GM18519 (cell line): ENCODE measurements around the gene UTP15.

Experiments
- ATAC-seq: cut with Tn5 transposase; IDR thresholded peaks from one replicate; pipeline ENCODE4 v1.9.1; 2021; ENCODE audit warnings: mild to moderate bottlenecking, moderate library complexity; ENCODE audit not compliant: unreplicated experiment, low FRiP score

UTP15 gene

DNA sequence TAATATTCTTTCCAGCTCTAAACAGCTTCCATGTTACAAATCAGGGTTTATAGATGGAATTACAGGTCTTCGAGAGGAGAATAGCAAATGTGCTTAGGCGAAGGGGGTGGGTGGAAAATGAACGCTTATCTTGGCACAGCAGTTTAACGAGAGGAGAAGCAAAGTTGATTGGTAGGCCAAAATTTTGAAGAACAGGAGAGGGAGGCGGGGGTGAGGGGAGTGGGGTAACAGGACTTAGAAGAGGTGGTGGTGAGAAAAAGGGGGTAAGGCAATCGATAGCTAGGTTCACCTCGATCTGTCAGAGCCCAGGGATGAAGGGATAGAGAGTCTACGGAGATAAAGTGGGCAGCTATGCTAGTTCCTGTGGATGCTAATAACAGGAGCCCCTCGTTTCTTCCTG, 868 bp upstream of the UTP15 start:
- ATAC-seq: no peak

DNA sequence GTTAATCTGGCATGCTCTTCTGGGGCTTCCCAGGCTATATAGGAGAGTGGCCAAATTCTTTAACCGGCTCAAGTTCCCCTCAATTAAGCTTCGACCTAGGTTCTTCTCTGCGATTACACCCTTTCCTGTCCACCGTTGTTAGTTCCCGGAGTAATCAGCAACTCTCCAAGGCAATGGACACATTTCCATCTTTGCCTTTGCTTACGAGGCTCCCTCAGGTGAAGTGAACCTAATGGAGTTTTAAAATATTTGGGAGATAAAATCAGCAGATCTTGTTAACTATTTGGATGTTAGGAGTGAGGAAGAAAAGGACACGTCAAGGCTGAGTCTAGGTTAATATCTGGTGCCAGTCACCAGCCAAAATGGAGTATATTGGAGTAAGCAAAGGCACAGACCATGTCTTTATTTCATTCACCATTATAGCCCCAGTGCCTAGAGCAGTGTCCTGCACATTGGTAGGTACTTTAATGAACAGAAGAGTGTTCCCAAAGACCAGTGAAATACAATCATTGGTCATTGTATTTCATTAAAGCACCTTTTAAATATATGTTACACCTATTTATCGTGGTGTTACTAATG, 515 bp downstream of the UTP15 start:
- ATAC-seq: no peak

DNA sequence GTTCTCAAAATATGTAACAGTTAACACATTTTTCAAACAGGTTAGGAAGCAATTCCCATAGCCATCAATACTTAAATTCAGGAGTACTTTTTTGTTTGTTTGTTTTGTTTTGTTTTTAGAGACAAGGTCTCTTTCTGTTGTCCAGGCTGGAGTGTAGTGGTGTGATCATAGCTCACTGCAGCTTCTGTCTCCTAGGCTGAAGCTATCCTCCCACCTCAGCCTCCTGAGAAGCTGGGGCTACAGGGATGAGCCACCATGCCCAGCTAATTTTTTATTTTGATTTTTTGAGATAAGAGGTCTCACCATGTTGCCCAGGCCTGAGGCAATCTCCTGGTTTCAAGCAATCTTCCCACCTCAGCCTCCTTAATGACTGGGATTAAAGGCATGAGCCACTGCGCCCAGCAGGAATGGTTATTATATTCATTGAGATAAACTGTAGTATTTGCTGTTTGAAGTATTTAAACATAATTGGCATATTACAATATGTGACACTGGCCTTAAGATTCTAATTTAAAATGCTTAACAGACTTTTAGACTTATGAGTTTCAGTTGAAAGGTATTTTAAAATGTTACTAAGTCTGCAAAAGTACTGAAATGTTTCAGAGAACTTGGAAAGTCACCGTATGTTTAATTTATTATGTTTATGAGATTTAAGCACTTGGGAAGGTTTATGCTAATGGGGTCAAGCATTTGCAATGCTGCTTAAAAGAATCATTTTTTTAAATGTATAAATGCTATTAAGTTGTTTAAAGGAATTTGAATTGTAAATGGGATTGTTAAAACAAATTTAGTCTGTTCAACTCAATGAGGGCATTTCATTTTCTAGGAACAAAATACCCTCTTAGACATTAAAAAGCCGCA, 17.0 kb downstream of the UTP15 start:
- no peak for ATAC-seq

DNA sequence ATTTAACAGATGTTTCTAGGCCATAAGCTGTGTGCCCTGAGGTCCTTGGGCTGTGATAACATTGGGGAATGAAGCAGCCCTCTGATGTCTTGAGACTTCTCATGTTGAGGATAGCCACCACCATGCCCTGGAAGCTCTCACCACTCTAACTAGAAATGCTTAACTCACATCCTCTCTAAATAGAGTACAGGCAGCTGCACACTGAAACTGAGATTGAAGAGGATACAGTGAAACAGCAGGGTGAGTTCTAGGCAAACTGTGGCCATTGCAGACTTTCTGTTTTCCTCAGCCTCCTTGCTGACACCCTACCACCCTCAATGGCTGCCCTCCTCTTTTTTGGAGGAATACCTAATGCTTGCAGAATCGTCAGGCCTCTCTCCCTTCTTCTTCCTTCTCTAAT, 22.4 kb downstream of the UTP15 start:
- ATAC-seq: no peak

DNA sequence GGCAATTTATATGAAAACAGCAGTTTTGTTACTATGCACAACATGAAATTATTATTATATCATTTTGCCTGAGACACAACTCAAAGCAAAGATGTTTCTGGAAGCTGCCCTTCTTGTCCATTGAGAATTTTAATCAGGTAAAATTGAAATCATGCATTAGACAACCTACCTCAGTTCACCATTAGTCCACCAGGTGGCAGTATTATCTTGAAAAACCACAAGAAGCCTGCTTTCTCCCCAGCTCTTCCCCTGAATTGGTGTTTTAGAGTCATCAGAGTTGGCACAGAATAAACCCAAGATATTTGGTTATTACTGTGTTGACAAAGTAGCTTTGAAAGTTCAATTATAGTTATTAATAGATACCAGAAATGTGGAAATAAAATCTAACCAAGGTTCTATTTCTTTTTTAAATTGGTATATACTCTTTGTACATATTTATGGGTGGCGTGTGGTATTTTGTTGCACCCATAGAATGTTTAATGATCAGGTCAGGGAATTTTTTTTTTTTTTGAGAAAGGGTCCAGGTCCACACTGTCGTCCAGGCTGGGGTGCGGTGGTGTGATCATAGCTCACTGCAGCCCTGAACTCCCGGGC, 25.7 kb downstream of the UTP15 start:
- no peak for ATAC-seq

DNA sequence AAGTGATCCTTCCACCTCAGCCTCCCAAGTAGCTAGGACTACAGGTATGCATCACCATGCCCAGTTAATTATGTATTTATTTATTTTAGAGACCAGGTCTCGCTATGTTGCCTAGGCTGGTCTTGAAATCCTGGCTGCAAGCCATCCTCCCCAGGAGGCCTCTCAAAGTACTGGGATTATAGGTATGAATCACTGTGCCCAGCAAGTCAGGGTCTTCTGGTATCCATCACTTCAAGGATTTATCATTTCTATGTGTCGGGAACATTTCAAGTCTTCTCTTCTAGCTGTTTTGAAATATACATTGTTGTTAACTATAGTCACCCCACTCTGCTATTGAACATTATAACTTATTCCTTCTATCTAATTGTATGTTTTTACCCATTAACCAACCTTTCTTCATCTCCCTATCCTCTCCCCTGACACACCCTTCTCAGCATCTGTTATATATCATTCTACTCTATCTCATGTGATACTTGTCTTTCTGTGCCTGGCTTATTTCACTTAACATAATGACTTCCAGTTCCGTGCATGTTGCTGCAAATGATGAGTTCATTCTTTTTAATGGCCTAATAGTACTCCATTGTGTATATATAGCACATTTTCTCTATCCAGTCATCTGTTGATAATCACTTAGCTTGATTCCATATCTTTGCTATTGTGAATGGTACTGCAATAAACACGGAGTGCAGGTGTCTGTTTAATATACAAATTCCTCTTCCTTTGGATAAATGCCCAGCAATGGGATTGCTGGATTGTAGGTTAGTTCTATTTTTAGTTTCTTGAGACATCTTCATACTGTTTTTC, 26.4 kb downstream of the UTP15 start:
- ATAC-seq: no peak

DNA sequence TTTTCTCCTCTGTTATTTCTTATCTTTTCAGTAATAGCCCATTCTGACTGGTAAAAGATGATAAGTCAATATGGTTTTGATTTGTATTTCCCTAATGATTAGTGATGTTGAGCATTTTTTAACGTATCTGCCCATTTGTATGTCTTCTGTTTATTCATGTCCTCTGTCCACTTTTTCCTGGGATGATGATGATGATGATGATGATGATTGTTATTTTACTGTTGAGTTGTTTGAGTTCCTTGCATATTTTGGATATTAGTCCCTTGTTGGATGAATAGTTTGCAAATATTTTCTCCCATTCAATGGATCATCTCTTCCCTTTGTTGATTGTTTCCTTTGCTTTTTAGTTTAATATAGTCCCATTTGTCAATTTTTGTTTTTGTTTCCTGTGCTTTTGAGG, 27.0 kb downstream of the UTP15 start:
- ATAC-seq: no peak

DNA sequence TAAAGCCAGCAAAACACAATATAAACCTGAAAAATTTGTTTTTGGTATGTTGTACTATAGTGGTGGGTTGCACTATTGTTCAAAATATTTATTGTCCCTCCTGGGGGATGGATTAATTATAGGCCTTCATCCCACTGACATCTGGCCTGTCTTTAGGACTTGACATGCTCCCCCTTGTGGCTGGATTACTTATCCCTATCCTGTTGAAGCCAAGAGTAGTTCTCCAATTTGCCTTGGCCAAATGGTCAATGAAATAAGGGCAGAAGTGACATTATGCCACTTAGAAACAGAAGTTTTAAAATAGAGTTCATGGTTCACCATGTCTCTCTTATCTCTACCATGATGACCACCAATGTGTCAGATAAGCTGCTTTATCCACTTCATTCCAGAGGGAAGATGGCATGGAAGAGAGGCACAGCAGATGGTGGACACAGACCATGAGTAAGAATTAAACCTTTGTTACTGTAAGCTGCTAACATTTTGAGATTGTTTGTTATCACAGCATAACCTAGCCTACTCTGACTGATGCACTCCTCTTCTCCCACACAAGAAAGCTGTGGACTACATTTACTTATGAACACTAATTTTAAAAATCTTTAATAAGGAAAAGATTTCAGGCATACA, 31.3 kb downstream of the UTP15 start:
- ATAC-seq: no peak

DNA sequence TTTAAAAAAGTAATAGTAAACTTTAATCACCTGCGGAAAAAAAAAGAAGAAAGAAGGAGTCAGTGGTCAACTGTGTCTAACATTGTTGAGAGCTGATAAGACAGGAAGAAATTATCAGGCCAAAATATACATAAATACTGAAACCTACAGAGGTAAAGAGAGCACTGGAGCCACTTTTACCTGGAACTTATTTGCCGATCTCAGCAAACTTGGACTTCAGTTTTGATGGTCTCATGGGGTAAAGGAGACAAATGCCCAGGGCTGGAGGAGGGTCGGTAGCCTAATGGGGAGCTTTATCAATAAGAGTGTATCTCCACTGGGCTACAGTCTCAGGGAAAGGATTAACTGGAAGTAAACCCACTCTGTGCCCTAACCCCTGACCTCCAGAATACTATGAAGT, 33.8 kb downstream of the UTP15 start:
- ATAC-seq: no peak

DNA sequence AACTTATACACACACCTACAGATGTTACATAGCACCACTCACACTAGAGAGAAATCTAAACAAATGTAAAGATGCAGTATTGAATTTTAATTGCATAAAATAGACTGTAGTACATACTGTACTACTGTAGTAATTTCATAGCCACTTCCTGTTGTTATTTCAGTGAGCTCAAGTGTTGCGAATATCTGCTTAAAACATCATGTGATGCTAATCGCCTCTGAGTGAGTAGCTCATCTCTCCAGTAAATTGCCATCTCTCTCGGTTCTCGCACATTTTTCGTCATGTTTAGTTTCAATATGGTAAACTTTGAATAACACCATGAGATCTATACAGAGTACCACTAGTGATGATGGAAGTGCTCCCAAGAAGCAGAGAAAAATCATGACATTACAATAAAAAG, 38.5 kb downstream of the UTP15 start:
- ATAC-seq: no peak

DNA sequence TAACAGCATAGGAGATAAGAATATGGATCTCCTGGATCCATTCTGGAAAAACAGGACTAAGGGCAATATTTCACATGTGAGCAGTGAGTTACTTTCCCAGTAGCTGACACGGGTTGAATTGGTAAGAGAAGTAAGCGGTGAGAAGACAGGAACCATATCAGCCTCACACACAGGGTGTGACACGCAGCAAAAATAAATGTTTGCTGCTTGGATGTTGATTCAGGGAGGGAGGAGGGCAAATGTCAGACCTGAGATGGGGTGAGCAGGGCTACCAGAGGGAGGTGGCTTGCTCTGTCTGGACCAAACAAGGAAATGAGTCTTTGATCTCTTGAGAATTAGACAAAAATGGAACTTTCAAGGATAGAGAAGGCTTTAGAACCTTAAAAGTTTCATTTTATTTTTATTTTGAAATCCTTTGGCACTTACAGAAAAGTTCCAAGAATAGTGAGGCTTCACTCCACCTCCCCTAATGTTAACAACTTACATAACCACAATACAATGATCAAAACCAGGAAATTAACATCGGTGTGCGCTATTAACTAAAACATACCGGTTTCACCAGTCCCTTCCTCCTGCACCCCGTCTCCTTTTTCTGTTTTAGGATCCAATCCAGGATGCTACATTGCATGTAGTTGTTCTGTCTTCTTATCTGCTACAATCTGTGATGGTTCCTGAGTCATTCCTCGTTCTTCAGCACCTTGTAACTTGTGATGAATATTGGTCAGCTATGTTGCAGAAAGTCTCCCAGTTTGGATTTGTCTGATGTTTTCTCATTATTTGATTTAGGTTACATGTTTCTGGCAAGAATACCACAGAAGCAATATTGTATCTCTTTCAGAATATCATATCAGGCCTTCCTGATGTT, 39.9 kb downstream of the UTP15 start:
- no peak for ATAC-seq

DNA sequence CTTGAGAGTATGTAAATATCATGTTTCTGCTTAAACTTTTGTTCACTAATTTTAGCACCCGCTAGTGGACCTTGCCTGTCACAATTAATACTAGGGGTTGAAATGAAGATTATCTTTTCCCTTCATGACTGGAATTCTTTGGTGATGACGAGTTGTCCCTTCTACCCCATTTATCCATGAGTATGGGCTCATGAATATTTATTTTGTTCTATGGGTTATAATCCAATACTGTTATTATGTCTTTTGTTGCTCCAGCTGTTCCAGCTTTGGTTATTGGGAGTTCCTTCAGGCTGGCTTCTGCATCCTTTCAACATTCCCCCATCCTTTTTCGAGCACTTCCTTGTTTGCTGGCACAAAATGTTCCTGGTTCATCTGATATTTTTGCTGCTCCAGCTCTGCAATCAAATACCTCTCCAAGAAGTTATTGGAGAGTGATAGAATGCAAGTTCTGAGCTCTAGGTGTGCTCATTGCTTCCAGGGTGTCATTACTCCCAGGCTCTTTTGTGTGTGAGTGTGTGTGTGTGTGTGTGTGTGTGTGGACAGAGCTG, 40.7 kb downstream of the UTP15 start:
- ATAC-seq: no peak

DNA sequence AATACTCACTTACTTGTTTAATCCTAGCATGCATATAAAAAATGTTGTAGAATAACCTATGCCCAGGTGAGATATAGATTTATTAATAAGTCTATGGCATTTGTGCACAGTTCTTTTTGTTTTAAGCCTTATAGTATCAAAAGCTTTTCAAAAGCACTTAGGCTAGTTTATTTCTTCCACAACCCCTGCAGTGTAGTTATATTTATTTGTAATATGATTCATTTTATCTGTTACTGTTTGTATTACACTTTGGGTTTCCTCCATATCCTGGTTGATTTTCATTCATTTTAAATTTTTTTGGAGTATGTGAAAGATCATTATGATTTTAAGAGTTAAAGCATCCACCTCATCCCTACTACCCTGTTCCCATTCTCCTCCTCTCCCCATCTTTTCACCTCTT, 41.7 kb downstream of the UTP15 start:
- no peak for ATAC-seq

DNA sequence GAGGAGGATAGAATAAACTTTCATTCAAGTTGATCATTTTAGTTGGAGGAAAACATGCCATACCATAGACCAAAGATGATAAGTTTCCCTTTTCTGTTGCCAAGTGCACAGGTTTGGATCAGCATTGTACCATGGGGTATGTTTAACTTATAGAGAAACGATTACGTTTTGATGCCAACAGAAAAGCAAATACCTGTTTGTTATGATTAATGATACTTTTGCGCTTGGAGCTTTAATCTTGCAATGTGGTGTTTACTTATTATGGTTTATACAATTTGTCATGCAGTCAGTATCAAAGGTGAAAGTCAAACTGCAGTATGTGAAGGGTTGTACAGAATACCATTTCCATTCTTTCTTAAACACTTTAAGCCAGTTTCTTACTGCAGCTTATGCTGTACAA, 47.3 kb downstream of the UTP15 start:
- no peak for ATAC-seq

DNA sequence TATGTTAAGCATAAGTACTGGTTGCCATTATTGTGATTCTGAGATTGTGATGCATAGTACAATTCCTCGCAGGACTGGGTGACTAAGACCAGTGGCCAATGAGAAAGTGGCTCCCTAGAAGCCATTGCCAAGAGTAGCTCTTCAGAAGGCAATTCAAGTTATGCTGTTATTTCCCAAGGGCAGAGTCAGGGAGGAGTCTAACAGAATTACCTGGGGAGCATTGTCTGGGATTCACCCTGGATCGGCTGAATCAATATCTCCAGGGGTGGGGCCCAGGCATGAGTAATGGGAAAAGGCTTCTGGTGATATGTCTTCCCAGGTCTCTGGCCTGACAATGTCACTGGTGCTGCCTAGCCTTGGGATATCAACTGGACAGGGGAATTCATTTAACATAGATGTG, 49.5 kb downstream of the UTP15 start:
- ATAC-seq: no peak

DNA sequence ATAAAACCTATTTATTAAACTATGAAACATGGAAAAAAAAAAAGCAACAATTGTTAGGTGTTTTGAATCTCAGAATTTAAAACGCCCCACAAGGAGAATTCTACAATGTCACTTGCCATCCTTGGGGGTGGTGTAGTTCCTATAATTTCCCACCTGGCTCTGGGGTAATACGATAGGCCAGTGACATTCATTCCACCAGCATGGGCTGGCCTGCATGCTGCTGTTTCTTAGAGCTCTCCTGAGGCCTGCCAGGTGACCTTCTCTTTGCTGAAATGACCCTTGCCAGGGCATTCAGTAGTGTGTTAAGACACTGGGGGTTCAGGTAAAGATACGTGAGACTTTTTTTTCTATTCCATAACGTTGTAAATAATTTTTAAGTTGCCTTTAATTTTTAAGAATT, 50.4 kb downstream of the UTP15 start:
- no peak for ATAC-seq

DNA sequence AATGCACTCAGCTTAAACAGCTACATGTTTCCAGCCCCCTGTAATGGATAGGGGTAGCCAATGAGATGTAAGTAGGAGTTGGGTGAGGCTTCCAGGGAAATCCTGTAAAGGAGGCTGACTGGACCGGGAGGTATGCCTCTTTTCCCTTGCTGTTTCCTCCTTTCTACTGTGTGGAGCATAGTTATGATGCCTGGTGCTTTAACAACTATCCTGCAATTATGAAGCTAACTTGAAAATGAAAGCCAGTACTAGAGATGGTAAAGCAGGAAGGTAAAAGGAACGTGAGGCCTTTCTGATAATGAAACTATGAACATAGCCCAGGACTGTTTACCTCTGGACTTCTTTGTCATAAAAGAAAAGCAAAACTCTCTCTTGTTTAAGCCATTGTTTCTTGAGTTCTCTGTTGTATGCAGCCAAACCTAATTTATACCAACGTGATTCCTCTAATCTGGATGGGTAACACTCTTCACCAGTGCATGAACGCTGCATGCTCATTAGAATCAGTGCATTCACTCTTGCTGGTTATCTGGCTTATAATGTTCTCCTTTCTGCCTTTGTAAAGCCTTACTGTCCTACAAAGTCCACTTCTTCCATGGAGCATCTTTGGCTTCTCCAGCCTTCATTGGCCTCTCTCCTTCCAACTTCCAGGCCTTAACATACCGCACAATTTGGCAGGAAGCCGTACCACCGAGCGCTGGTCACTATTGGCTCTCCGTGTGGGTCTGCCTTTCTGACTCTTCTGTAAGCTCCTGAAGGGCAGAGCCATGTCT, 52.2 kb downstream of the UTP15 start:
- ATAC-seq: no peak

DNA sequence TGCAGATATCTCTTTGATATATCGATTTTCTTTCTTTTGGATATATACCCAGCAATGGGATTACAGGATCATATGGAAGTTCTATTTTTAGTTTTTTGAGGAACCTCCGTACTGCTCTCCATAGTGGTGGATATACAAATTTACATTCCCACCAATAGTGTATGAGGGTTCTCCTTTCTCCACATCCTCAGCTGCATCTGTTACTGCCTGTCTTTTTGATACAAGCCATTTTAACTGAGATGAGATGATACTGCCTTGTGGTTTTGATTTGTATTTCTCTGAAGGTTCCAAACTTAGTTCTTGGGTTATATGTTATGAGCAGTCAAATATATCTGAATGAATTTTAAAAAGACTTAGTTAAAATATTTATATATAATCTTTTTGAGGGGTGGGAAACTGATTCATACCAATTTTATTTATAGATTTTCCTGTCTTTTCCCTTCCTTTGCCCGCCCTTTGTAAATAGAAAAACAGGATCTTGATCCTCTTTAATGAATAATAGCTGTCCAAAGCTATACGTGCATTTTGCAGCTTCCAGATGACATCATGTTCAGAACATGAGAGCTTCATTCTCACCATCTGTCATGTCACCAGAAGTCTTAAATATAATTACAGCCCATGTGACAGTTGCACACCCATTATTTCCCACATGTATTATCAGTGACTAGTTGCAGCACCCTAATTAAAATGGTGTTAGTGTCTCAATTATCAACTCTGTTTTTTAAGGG, 54.2 kb downstream of the UTP15 start:
- ATAC-seq: no peak
